H1 (cell line): ENCODE measurements around the gene ALDH4A1. TPM values are rescaled to one million over a fixed set of nuclear protein-coding genes. Genes with fewer than 3 reads are reported as not detected.

Source experiments
- EZH2 ChIP-seq: fragments of 200-600 bp; sonication (generic); IDR thresholded peaks from 2 replicates; pipeline ENCODE4 v1.7.1; 2012; ENCODE audit warnings: low read depth, mild to moderate bottlenecking, moderate library complexity, low read length, inconsistent platforms; ENCODE audit not compliant: severe bottlenecking
- KDM4A ChIP-seq: IDR thresholded peaks from one replicate; pipeline ENCODE4 v1.7.1; 2012; ENCODE audit warnings: low read depth, mild to moderate bottlenecking, moderate library complexity, low read length, inconsistent platforms; ENCODE audit not compliant: severe bottlenecking
- NANOG ChIP-seq: IDR thresholded peaks from 2 replicates; pipeline ENCODE4 v1.6.1; 2011; ENCODE audit warnings: low read length, low read depth, mild to moderate bottlenecking, inconsistent platforms; ENCODE audit not compliant: insufficient read depth, poor library complexity, severe bottlenecking
- ZNF274 ChIP-seq: IDR thresholded peaks from 2 replicates; pipeline ENCODE4 v1.7.0; 2012; ENCODE audit warnings: low read length, borderline replicate concordance; ENCODE audit errors: extremely low read depth
- polyA plus RNA-seq, 7 experiments: library from polyadenylated mRNA; depleted of rRNA in 3 of 7; stranded (reverse) in 5 of 7; unstranded in 2 of 7; fragments of >200 nt in 5 of 7; fragments of 200-250 nt in 2 of 7; gene quantifications; 1 replicate in 5 of 7; 2 replicates in 1 of 7; 4 replicates in 1 of 7; pipeline versions ENCODE4 v1.2.1 to v1.2.3, GENCODE V29; 2011 to 2013; ENCODE audit warnings: missing spikeins in 2 of 7, mixed read lengths in 2 of 7
- total RNA-seq: library from RNA; stranded (reverse); fragmentation: NEBNext Ultra II Directional; extraction: Animal tissue kit (Norgen Biotek cat#: 25700); gene quantifications from 2 replicates; pipeline ENCODE4 v1.2.1, GENCODE V29; 2021
- TF ChIP-seq, protein P1 (sequence below): IDR thresholded peaks from 2 replicates; pipeline ENCODE4 v1.6.1; 2012; ENCODE audit warnings: inconsistent platforms

Gene ALDH4A1
- total and polyA plus RNA-seq, 2 of the 8 experiments (the other 6 are each of a cell fraction or from before 2014, with no cell fraction given) = 30.3 to 35.9 TPM

DNA sequence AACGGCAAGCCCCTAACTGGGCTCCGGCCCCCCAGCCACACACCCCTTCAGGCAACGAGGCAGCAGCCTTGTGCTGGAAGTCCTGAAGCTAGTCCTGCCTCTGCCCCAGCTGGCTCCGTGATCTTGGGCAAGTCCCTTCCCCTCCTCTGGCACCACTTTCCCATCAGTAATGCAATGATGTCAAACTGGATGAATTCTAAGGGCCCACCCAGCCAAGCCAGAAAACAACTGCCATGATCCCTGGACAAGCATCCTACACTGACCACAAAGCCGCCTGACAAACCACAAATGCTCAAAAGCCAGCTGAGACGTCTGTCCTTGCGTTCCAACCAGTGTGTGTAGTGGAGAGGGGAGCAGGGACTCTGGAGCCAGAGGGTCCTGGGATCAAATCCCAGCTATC is 27.3 kb upstream of the ALDH4A1 start (continued):
- TF ChIP-seq, protein P1, sequence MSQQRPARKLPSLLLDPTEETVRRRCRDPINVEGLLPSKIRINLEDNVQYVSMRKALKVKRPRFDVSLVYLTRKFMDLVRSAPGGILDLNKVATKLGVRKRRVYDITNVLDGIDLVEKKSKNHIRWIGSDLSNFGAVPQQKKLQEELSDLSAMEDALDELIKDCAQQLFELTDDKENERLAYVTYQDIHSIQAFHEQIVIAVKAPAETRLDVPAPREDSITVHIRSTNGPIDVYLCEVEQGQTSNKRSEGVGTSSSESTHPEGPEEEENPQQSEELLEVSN = no peak
- TF ChIP-seq KDM4A (no peak), NANOG (no peak), ZNF274 (no peak), EZH2 (no peak)
